TTC549 (cell line): Measurements from ENCODE around the gene LMX1A.

Source experiments
- FAIRE-seq: peaks from 2 replicates; lab custom pipeline; 2012; peaks lifted over from hg19 to GRCh38; lab: Jason Lieb, UNC

LMX1A gene

DNA sequence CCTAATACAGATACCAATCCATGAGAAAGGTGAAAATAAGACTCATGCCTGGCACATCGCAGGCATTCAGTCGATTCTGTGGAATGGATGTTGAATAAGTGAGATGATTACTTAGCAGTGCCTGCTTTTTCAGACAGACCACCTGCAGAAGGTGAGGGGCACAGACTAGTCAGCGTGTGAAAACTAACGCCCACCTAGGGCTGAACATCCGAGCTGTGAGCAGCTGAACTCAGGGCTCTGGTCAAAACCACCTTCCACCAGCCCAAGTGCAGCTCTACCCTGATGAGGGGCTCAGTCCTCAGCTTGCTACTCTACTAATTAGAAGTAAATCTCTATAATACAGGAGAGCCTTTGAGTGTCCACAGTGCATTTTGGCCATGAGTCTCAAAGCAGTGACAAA, 32.5 kb downstream of the LMX1A start:
- no peak for FAIRE-seq

DNA sequence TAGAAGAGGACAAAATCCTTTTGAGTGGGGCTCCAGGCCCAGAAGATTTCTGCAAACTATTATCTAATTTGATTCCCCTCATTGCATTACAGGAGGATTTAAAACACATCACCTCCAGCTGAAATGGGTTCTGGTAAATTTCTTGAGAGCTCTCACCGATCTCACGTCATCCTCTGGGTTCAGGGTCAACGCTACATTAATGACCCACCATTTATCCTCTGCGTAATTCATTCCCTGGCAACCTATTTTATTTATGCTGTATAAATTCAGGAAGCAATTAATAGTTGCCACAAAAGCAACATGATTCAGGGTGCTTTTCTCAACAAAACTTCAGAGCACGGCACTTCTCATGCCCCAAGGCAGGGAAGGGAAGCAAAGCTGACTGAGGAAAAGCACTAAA, 38.9 kb downstream of the LMX1A start:
- FAIRE-seq = no peak

DNA sequence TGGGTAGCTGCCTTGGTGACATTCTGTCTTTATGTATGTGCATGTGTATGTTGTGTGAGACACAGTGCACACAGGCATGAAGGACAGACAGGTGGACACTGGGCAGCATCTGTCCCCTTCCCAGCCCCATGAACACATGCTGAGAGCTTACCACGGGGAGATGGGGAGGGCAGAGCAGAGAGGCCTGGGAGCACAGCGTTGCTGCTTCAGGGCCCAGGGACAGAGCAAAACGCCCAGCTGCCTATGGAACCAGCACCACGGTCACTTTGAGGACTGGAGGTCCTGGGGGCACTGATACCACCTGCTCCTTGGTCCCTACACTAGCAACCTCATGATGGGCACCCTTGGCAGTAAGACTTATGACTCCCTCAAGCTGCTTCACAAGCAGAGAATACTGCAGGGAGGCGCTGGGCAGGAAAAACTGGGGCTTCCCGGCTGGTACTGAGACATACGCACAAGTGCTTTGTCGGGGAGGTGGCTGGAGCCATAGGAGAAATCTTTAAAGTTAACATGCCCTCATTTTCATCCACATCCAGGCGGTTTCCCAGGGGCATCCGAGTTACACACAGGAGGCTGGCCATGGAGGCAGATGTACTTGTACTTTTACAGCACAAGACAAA, 40.3 kb downstream of the LMX1A start:
- no peak for FAIRE-seq

DNA sequence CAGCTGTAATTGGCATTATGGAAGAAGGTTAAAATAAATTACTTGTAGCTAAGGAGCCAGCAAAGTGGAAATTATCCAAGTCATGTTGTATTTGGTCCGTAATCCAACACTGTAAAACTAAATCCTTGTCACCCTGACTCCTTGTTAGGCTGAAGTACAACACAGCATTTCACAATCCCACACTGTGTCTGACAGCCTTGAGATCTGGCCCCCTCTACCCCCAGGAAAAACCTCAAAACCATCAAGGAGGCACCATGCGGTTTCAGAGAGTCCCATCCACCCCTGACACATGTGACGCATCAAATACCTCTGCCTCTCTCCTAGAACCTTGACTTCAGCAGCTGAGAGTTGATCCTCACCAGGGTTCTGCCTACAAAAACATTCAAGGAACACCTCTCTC, 41.0 kb downstream of the LMX1A start:
- no peak for FAIRE-seq

DNA sequence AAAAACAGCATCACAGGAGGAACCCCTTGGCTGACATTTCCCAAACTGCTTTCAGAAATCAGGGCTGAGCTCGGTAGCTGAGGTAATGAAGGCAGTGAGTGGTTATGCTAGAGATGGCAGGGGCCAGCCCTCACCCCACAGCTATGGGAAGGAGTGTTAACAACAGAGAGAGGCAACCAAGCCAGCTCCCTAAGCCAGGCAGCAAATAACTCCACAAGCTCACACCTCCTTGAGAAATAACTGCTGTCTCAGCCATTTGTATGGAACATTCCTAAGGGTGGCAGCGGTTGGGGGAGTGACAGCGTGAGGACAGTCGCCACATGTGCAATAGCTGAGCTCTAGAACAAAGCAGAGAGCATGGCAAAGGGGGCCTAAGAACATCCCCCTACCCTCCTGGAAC, 42.6 kb downstream of the LMX1A start:
- FAIRE-seq = no peak

DNA sequence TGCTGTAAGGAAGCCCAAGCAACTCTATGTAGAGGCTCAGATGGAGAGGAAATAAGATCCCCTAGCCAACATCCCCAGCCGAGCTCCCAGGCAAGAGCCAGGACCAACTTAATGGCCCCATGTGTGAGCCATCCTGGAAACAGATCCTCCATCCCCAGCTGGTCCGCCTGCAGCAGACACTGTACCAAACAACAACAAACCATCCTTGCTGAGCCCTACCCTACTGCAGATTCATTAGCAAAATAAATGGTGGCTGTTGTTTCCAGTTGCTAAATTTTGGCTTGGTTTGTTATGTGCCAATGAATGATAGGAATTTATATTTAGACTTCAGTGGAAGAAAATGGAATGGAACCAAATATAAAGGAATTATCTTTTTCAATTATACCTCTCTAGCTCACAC, 43.9 kb downstream of the LMX1A start:
- no peak for FAIRE-seq

DNA sequence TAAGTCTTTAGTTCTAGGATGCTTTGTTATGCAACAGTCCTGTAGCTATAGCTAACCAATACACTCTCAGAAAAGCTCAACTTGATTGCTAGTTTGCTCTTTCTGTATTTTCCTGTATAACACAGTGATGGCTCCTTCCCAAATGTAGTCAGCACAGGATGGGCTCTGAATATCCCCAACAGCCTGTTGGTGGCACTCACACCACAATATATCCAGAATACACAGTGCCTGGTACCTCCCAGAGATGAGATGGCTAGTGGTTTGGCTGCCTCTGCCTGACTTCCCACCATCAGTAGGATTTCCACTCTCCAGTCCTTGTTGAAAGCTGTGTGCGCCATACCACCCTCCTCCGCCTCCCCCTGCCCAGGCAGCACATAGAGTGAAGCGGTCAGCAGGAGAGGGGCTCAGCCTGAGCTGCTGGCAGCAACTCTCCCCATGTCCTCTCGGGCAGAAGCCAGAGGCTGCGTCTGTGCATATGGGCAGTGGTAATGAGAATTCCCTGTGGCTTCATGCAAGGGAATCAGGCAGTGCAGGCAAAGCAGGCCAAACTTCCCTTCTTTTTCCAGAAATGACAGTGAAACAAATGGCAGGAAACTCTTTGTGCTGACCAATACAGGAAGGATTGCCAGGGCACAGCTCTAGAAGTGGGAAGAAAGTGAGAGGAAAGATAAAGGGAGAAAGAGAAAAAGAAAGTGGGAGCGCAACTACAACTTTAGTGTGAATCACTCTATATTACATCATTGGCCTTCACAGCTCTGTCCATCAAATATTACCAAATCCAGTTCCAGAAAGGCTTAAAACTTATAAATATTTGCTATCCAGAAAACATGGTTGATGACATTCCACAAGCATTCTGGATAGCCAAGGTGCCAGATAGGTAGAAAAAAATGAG, 49.7 kb downstream of the LMX1A start:
- FAIRE-seq = no peak

DNA sequence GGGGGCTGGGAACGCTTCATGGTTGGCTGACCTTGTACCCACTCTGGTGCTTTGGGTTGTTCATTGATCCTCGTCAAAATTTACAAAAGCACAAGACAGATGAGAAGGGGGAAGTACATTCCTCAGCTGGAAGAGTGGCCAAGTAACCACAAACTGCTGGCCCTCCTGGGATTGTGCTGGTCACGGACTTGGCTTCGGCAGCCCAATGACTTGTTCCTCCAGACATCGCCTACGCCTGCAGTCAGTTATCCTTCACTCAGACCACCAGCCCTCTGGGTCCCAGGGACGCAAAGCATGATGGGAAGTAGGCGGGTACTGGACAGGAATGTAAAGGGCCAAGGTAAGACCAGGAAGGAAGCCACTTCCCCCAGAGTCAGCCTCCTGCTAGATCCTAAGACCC, 53.1 kb downstream of the LMX1A start:
- no peak for FAIRE-seq

DNA sequence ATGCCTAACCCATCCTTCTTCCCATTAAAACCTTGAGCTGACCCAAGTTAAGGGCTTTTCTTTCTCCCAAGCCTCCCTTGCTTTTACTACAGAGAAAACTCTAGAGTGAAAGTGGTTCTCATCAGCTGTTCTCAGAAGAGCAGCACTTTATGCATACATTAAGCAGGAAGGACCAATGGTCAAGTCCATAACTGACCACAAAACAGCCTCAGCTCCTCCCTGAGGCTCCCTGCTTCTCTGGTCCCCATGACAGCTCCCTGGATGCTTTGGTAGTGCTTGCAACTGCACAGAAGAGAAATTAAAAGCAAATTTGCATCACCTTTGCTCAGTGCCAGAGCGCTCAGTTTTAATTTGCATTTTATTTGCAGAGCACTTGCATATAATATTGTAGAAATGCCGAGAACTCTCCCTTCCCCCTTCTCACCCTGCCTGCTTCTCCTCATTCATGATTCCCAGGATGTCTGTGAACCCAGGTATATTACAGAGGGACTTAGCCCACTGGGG, 56.1 kb downstream of the LMX1A start:
- no peak for FAIRE-seq

DNA sequence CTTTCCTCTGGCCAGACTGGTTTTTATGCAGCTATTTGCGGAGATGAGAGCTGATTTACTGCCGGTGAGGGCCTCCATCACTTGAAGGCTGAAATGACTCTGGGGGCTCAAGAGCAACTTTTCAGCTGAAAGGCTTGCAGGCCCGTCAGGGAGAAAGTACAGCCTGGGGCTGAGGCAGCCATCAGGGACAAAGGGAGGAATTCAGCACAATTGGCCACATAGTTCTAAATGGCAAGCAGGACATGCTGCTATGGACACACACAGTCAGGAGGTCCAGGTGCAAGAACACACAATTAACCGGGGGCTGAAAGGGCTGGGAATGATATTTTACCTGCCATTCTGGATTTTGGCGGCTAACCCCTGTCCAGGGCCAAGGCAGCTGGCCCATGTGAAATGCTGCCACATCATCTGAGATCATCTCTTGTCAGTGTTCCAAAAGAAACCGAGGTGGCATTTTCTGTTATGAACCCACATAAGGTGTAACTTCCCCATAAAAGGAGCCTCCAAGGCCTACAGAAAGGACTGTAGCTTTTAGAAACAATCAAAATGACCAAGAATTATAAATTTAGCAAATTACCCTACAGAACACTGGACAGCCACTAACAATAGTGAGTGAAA, 58.2 kb downstream of the LMX1A start:
- no peak for FAIRE-seq

DNA sequence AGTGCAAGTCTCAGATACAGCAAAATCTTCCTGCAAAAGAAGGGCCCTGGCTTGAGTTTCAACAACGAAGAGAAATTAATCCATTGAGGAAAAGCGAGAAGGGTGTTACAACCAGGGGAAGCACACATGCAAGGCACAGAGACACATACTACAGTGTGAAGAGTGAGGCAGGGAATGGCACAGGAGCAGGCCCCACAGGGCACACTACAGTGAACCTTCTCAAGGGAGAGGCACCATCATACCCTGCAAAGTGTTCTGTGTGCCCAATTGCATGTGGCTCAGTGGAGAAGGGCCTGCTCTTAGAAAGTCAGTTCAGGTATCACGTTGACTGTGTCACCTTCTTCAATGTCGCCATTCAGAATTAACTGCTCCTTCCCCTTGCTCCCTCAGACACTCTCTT, 60.3 kb downstream of the LMX1A start:
- FAIRE-seq = no peak

DNA sequence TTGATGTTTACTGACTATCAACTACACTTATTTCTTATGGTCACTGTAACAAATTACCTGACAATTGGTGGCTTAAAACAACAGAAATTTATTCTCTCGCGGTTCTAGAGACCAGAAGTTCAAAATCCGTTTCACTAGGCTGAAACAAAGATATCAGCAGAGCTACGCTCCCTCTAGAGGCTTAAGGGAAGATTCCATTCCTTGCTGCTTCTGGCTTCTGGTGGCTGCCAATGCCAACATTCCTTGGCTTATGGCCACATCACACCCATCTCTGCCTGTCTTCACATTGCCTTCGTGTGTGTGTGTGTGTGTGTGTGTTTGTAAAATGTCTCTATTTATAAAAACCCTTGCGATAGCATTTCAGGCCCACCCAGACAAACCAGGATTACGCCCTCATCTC, 66.4 kb downstream of the LMX1A start:
- no peak for FAIRE-seq

DNA sequence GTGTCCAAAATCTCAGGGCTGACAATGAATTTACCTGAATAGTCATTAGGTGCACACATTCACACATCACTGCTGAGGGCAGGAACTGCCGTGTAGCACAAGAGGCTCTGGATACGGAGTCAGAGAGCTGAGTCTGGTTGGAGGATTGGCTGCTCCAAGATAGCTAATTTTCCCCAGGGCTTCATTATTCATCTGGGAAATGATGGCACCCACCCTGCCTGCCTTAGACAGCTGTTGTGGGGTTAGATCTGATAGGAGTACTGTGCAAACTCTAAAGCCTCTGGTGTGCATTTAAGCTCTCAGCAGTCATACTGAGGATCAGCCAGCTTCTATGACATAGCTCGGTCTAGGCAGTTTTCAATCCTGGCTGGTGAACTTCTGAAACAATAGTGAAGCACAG, 67.0 kb downstream of the LMX1A start:
- no peak for FAIRE-seq

DNA sequence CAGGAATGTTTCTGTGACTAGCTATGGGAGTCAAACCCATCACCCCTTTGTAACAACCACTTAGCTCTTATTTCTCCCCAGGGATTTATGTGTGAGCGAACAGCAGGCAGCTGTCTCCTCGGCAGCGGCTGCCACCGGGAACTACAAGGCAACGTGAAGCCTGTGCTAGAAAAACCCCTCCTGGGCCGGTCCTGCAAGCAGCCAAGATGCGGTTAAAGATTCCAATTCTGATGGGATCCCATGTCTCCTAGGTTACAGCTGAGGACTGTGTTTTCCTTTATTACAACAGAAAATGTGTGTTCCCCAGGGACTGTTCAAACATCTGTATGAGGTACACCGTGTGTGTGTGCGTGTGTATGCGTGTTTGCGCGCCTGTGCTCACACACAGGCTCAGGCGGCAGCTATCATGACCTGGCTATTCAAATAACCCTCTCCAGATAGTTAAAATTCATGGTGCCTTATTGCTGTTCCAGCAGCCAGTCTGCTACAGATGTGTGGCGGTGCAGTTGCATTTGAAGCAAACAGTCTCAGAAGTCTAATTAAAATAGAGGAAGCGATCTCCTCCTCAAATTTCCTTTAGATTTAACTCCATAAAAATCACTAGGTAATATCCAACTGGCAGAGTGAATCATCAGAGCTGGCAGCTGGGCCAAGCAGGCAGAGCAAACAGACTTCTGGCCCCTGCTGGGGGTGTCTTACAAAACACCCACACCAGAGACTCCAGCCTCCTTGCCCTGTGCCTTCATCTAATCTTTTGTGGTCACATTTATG, 68.0 kb downstream of the LMX1A start:
- no peak for FAIRE-seq

DNA sequence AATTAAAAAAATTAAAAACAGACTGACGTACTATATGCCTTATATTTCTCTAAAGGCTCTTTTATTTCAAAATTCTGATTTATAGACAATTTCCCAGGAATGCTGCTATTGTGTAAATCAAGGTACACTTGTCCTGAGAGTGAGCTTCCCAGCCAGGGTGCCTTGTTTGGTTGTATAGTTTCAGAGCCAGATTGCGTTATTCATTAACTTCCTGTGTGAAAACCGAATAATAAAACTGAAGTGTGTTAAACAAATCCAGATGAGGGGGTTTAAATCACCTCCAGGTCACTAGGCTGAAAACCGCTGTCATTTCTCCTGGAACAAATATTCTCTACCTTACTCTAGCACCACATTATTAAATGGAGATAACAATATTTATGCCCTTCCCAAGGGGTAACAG, 68.7 kb downstream of the LMX1A start:
- FAIRE-seq = no peak

DNA sequence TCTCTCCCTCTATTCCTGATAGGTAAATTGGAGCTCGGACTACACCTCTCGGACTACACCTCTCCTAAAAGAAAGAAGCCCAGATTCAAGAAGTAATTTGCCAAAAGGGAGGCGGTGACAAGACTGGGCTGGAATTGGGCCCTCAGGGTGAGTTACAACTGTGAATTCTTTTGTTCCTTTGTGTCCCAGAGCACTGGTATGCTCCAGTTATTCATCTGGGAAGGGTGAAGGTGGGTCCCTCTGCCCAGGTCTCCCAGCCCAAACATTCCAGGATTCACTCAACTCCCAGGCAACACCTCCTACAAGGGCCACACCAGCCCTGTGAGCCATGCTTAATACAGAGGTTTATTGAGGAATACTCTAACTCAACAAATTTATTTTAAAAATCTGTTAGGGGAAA, 69.2 kb downstream of the LMX1A start:
- FAIRE-seq = no peak

DNA sequence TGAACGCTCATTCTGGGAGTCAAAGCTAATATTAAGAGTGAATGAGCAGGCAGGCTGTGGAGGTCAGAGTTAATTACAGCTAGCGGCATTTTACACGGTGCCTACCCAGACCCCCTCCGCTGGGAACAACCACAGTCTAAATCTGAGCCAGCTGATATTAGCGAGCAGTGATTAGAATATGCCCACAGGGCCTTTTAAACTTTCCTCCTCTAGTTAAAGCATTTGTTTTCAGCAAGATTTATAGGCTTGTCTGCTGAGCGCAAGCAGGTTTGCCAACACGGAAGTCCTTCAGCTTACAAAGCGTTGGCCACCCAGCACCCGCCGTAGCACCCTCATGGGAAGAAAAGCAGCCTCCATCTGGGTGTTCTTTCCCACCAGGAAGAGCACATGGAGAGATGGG, 72.1 kb downstream of the LMX1A start:
- FAIRE-seq = no peak

DNA sequence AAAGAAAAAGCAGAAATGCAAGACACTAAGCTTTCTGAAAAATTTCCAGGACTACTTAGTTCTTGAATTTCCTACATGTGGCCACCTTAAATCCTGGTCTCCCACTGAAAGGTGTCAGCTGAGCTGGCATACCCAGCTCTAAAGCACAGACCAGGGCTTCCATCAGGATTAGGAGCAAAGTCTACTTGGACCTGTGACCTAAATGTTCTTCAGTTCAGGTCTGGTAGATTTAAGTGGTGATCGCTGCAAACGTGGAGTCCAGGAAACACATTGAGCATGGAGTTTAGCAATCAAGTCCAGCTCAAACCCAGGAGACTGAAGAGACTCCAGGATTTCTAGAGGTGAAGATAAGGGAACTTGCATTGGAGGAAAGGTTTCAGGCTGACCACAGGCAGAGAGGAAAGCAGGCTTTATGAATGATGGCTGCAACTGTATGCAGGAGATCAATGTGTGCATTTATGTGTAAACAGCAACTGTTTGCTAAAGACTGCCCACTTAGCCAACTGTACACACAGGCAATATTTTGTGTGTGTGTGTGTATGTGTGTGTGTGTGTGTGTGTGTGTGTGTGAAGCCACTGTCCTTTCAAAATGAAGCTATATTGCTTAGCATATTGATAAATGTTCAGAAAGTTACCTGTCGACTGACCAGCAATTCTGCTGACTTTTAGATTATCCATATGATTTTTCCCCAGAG, 75.2 kb downstream of the LMX1A start:
- no peak for FAIRE-seq

DNA sequence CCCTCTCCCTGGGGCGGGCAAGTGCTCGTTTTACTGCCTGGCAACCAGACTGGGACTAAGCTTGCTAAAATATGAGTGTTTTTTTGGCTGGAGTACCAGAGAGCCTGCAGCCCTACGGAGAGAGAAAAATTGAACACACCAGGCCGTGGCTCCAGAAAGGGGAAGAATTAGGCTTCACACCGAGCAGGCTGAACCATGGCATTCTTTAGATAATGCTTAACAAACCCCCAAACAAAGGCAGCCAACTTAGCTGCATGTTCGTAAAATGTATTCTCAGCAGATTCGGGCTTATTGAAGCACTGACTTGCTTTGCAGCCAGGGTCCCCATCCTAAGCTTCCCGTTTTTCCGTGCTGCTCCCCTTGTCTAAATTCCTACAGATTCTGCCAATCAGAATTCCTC, 76.6 kb downstream of the LMX1A start:
- FAIRE-seq = no peak

DNA sequence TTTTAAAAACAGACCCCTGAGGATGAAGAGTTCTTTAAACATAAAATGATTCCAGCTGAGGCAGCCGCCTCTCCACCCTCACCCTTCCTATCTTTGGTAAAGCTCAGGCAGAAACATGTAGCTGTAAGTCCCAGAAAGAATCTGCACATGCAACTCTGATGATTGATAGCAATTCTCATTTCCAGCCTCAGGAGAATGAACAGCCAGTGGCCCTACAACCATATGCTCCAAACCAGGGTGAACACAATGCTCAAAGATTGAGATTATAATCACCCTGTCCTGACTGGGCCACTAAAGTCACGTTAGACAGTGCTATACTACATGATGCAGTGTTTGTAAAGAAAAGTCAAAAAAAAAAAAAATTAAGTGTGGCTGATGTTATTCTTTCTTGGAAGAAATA, 80.2 kb downstream of the LMX1A start:
- FAIRE-seq = no peak

DNA sequence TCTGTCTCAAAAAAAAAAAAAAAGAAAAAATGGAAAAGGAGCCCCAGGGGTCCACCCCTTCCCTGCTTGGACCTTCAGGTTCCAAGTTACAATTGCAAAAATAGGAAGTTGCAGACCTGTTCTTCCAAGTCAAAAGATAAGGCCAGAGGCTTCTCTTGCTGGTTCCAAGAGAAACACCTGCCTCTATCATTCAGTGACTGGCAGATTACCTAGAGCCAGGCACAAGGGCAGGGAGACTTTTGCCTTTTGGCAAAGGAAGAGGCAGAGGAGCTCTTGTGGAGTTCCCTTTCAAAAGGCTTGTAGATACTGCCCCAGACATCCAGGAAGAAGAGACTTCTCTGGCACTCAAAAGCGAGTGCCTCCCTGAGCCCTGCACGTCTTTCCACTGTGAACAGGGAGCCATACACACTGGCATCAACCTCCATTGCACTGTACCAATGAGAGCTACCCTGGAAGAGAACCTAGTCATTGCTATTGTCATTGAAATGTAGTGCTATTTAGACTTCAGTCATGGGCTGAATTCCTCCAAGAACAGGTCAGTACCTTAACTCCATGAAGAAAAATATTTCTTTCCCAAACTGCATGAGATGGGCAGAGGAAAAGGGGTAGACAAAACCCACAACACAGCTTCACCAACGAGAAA, 91.2 kb downstream of the LMX1A start:
- no peak for FAIRE-seq
